Activated naive CD4-positive, alpha-beta T cell treated with anti-CD3 and anti-CD28 coated beads for 36 hours (primary cell): Measurements from ENCODE around the gene RBM4. TPM values are rescaled to one million over a fixed set of nuclear protein-coding genes. Genes with fewer than 3 reads are reported as not detected.

Experiments
- CTCF ChIA-PET: fragments of 350-600 bp; sonication (Branson Sonifier 250); formaldehyde crosslinking; loops from one replicate; lab custom pipeline; 2021; ENCODE audit warnings: antibody characterized with exemption; lab: Charles Lee
- DNase-seq: peaks from one replicate; pipeline ENCODE4 v3.0.0-alpha.2; 2020
- H3K27ac Mint-ChIP-seq: one replicate; pipeline ENCODE4 v1.8.0; 2021; ENCODE audit warnings: mild to moderate bottlenecking, mixed read lengths
- H3K27me3 Mint-ChIP-seq: one replicate; pipeline ENCODE4 v1.8.0; 2021; ENCODE audit warnings: low read depth, mixed read lengths
- H3K36me3 Mint-ChIP-seq: one replicate; pipeline ENCODE4 v1.8.0; 2021; ENCODE audit warnings: low read depth, mixed read lengths
- H3K4me1 Mint-ChIP-seq: one replicate; pipeline ENCODE4 v1.8.0; 2021; ENCODE audit warnings: low read depth, mixed read lengths
- H3K4me3 Mint-ChIP-seq: one replicate; pipeline ENCODE4 v1.8.0; 2021; ENCODE audit warnings: mild to moderate bottlenecking, moderate library complexity, mixed read lengths
- H3K9me3 Mint-ChIP-seq: one replicate; pipeline ENCODE4 v1.8.0; 2021; ENCODE audit warnings: mixed read lengths
- intact Hi-C: fragments of 100-400 bp; cut with micrococcal nuclease; formaldehyde crosslinking; loops from one replicate; pipeline ENCODE4 v1.15.1; 2023
- total RNA-seq, 2 experiments: library from RNA; stranded (reverse); gene quantifications; one replicate each; pipeline ENCODE4 v1.2.3, GENCODE V29; 2021

Gene RBM4
- total RNA-seq, 2 experiments from 2014 or later: 85.9 to 98.1 TPM

DNA sequence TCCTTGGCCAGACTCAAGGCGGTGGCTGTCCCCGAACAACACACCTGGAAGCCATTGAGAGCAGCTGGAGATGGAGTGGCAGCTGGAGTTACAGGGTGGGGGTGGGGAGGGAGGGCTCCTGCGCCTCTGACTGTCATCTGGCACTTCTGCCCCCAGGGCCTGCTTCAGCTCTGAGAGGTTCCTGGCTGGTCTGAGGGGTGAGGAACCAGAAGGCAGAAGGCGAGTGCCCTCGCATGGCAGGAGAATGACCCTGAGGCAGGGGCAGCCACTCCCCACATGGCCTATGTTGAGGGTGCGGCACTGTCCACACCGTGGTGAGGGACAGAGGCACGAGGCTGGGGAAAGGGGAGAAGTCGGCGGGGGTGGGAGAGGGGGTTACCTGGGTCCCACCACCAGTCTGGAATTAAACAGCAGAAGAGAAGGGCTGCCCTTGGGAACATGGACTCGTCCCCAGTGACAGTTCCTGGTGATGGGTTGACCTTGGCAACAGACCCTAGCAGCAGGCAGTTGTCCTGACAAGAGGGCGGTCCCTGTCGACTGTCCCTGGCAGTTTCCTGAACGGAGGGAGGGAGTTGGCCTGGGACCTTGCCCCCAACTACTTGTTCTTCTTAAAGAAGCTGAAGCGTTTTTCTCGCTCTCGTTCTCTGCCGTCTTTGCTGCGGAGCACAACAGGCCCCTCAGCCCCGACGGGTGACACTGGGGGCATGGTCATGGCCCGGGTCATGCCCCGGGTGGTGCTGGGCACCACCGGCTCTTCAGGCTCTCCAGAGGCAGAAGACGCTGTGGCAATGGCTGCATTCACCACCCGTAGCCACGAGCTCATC lies 47.0 kb downstream of the RBM4 start:
- Mint-ChIP-seq H3K4me1 (no peaks in the 10 kb centered on the region), H3K36me3 (no peaks in the 10 kb centered on the region), H3K27ac (no peak overlapping the region), H3K4me3 (no peak overlapping the region), H3K27me3 (no peaks in the 10 kb centered on the region), H3K9me3 (no peaks in the 10 kb centered on the region)
- CTCF ChIA-PET: interaction anchor here (0.6 to 1.3 kb wide), 3 partner anchors 8 to 14 kb away, joined by 4 to 6 read pairs (median 5); partner anchors contain the start of gene RBM4B
- no peak for DNase-seq
- intact Hi-C loops: no loop called here

- intact Hi-C loops: no loop called here
- no peak for DNase-seq
- Mint-ChIP-seq H3K9me3 (no peaks in the 10 kb centered on the region), H3K36me3 (no peaks in the 10 kb centered on the region), H3K27me3 (no peaks in the 10 kb centered on the region), H3K27ac (no peak overlapping the region), H3K4me1 (no peaks in the 10 kb centered on the region), H3K4me3 (no peak overlapping the region)
- CTCF ChIA-PET: interaction anchor here (0.7 to 1.3 kb wide), 2 partner anchors 8 to 9 kb away, joined by 4 to 6 read pairs; partner anchors contain the start of gene RBM4B
Observed at GRCh38 chr11:66686100-66686785, 47.7 kb downstream of the RBM4 start.

DNA sequence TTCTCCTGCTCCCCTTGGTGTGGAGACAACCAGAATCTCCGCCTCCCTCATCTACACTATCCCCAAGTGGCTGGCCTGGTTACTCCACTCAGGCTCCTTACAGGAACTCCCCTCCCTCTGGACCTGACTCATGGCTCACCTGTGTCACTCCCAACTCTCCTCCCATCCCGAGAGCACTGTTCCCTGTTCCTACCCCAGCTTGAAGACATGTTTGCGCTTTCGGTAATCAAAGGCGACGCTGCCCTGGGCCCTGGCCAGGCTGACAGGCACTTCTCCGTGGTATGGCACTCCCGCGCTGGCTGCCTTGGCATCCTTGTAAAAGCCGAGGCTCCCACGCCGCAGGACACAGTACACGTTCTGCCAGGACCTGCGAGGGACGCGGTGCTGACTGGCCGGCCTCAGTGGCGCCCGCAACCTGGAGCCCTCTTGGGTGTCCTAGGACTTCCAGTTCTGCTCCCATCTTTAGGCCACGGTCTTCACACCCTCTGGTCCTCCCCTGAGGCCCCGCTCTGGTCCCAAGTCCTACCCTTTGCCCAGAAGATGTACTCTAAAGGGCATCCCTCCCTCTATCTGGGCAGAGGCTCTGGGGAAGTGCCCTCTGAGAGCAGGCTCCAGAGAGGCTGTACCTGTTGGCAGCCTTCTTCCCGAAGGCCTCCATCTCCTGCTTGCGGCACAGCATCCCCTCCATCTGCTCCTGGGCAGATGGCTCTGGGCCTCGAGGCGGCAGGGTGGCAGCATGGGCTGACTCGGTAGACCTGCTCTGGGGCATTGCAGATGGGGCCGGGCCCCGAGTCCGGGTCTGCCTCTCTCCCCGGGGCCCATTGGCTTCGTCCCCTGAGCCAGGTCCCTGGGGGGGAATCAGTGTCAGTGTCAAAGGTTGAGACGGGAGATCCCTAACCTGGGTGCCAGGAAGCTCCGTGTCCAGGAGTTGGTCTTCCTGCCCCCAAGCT lies 48.6 kb downstream of the RBM4 start:
- intact Hi-C loops: no loop called here
- Mint-ChIP-seq H3K36me3 (no peaks in the 10 kb centered on the region), H3K9me3 (no peaks in the 10 kb centered on the region), H3K4me1 (no peaks in the 10 kb centered on the region), H3K27me3 (no peaks in the 10 kb centered on the region), H3K4me3 (no peak overlapping the region), H3K27ac (no peak overlapping the region)
- CTCF ChIA-PET: interaction anchor here (1.3 kb wide), 1 partner anchor 9 kb away, joined by 6 read pairs; the partner anchor contains the start of gene RBM4B
- no peak for DNase-seq

DNA sequence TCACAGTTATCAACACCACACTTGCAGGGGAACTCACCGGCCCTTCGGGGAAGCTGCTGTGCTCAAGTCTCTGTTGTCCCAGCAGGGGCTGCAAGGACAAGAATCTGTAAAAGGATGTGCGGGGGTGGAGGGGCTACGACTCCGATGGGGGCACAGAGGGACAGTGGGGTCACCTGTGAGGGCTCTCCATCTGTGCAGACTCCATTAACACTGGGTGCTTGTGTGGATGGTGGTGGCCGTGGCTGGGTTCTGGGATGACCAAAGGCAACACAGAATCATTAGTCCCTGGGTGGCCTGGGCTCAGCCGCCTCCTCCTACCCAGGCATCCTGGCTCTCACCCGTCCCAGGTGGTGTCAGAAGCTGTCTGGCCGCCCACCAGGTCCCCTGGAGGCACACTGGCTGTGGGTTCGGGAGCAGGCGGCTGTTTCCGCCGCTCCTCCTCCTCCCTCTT lies 49.4 kb downstream of the RBM4 start:
- intact Hi-C loops: no loop called here
- Mint-ChIP-seq H3K36me3 (no peaks in the 10 kb centered on the region), H3K27ac (no peak overlapping the region), H3K4me3 (no peak overlapping the region), H3K27me3 (no peaks in the 10 kb centered on the region), H3K9me3 (no peaks in the 10 kb centered on the region), H3K4me1 (no peaks in the 10 kb centered on the region)
- CTCF ChIA-PET: no interaction called here
- no peak for DNase-seq

DNA sequence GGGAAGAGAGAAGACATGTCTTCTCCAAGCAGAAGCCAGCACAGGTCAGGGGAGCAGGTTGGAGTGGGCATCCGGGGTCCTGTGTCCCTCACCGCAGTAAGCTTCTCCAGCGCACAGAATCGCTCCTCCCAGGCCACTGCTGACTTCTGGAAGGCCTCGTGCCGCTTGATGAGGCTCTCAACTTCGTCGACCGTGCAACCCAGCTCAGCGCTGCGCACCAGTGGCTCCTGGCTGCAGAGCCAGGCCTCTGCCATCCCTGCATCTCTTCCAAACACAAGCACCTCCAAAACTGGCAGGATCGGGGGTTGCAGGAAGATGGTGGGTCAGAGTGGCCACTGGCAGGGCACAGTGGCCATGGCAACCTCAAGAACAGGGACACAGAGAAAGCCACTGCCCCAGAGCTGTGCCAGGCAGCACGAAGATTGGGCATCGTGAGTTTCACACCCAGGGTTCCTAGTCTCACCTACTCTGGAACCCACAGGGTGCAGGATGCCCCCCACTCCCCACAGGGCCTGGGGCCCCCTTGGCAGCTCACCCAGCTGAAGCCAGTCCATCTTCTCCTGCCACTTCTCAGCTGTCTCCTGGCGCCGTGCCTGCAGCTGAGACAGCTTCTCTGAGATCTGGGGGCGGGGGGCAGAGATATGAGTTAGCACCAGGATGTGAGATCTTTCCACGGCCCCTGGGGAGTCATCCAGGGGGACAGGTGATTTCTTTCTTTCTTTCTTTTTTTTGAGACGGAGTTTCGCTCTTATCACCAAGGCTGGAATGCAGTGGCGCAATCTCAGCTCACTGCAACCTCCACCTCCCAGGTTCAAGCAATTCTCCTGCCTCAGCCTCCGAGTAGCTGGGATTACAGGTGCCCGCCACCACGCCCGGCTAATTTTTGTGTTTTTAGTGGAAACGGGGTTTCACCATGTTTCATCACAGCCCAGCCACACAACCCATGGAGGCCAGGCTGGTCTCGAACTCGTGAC lies 50.3 kb downstream of the RBM4 start:
- Mint-ChIP-seq H3K36me3 (no peaks in the 10 kb centered on the region), H3K27me3 (no peaks in the 10 kb centered on the region), H3K4me3 (no peak overlapping the region), H3K27ac (no peak overlapping the region), H3K9me3 (no peaks in the 10 kb centered on the region), H3K4me1 (no peaks in the 10 kb centered on the region)
- DNase-seq: no peak
- intact Hi-C loops: no loop called here
- CTCF ChIA-PET: no interaction called here

- H3K27ac Mint-ChIP-seq: no peak overlapping the region
- no peaks in the 10 kb centered on the region for H3K4me1 Mint-ChIP-seq
- no peaks in the 10 kb centered on the region for H3K9me3 Mint-ChIP-seq
- DNase-seq: no peak
- CTCF ChIA-PET: interaction anchor here (0.6 kb wide), 1 partner anchor 36 kb away, joined by 3 read pairs; no protein-coding TSS in a partner anchor
- H3K4me3 Mint-ChIP-seq: no peak overlapping the region
- H3K27me3 Mint-ChIP-seq: no peaks in the 10 kb centered on the region
- intact Hi-C loops: no loop called here
- H3K36me3 Mint-ChIP-seq: no peaks in the 10 kb centered on the region
Observed at GRCh38 chr11:66689661-66690590, 51.4 kb downstream of the RBM4 start.

DNA sequence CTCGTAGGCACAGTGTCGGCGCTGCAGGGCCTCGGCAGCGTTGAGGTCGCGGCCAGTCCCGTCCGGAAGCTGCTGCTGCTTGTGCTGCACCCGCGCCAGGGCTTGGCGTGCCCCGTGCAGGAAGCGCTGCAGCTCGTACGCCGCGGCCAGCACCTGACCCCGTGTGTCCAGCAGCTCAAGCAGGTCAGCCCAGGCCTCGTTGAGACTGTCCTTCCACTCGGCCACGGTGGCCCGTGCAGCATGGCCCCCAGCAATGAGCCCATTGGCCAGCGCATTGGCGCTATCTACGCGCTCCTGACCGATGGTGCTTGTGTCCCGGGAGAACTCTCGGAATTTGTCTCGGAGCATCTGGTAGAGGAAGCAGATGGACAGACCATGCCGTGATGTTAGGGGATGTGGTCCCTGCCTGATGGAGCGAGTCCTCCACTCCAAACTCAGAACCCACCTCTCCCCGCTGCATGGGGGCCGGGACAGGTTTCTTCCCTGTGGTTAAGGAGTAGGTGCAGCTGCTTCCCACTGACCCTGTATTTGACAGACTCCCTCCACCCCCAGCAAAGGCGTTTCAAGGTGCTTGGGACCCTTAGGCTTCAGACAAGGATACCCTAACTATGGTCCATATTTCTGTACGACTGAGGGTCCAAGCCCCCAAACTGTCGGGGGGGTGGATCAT lies 52.9 kb downstream of the RBM4 start:
- Mint-ChIP-seq H3K4me1 (no peaks in the 10 kb centered on the region), H3K27me3 (no peaks in the 10 kb centered on the region), H3K4me3 (no peak overlapping the region), H3K27ac (no peak overlapping the region), H3K9me3 (no peaks in the 10 kb centered on the region), H3K36me3 (no peaks in the 10 kb centered on the region)
- CTCF ChIA-PET: interaction anchor here (1.0 kb wide), 1 partner anchor 193 kb away, joined by 4 read pairs; no protein-coding TSS in a partner anchor
- DNase-seq: no peak
- intact Hi-C loops: no loop called here

DNA sequence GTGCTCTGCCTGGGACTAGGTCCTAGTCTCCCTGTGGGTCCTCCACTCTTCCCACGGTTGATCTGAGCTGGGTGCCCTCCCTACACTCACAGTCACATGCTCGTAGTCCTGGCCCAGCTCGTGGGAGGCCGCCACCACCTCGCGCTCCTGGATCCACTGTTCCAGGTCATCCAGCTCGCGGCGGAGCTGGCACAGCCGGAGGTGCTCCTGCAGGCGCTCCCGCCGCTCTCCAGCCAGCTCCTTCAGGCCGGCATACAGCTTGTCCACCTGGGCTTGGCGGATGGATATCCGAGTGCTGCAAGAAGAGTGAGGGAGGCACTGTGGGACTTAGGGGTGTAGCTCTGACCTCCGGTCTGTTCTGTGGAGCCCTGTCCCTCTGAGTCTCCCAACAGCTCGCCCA lies 53.9 kb downstream of the RBM4 start:
- Mint-ChIP-seq H3K4me1 (no peaks in the 10 kb centered on the region), H3K27me3 (no peaks in the 10 kb centered on the region), H3K9me3 (no peaks in the 10 kb centered on the region), H3K36me3 (no peaks in the 10 kb centered on the region), H3K27ac (no peak overlapping the region), H3K4me3 (no peak overlapping the region)
- intact Hi-C loops: no loop called here
- CTCF ChIA-PET: interaction anchor here (0.6 to 1.2 kb wide), 4 partner anchors 88 to 192 kb away, joined by 3 to 5 read pairs (median 4); no protein-coding TSS in a partner anchor
- no peak for DNase-seq

- Mint-ChIP-seq H3K9me3 (no peaks in the 10 kb centered on the region), H3K27ac (no peak overlapping the region), H3K4me3 (no peak overlapping the region), H3K27me3 (no peaks in the 10 kb centered on the region), H3K36me3 (no peaks in the 10 kb centered on the region), H3K4me1 (no peaks in the 10 kb centered on the region)
- CTCF ChIA-PET: interaction anchor here (0.6 to 1.2 kb wide), 6 partner anchors 87 to 192 kb away, joined by 3 to 6 read pairs (median 4); no protein-coding TSS in a partner anchor
- intact Hi-C loops: no loop called here
- DNase-seq: no peak
Observed at GRCh38 chr11:66692871-66693331, 54.4 kb downstream of the RBM4 start.
